IMR-90 (cell line): Measurements from ENCODE around the gene GTPBP10. TPM values are rescaled to one million over a fixed set of nuclear protein-coding genes. Genes with fewer than 3 reads are reported as not detected.

Source experiments
- ATAC-seq: fragments of 200-7000 bp; cut with Tn5 transposase; 2 replicates; pipeline ENCODE4 v1.9.1; 2020; ENCODE audit warnings: low read depth, mild to moderate bottlenecking, moderate library complexity
- BruUV-seq: library from RNA; stranded (reverse); fragments of 400-500 nt; replicated peaks from 2 replicates; lab custom pipeline; 2021; lab: Mats Ljungman, UMichigan
- CTCF ChIA-PET: fragments of 300-600 bp; formaldehyde crosslinking; extraction: SDS; loops from one replicate; lab custom pipeline; 2021; ENCODE audit warnings: antibody characterized with exemption; lab: Yijun Ruan, JAX
- POLR2A ChIA-PET: fragments of 300-600 bp; sonication (Branson Sonifier 250); formaldehyde crosslinking; loops from one replicate; lab custom pipeline; 2022; ENCODE audit warnings: antibody characterized with exemption; ENCODE audit not compliant: unreplicated experiment; lab: Charles Lee
- DNase-seq: peaks from one replicate; pipeline ENCODE4 v3.0.0; 2013
- H2AFZ ChIP-seq: replicated peaks from 2 replicates; pipeline ENCODE3; 2013; ENCODE audit warnings: low read length, mild to moderate bottlenecking; ENCODE audit not compliant: poor library complexity
- H2AK5ac ChIP-seq: 2 replicates; pipeline ENCODE4 v1.6.1; 2013; ENCODE audit warnings: low read depth, low read length, inconsistent platforms
- H2AK9ac ChIP-seq: replicated peaks from 2 replicates; pipeline ENCODE3; 2013; ENCODE audit warnings: mild to moderate bottlenecking, low read depth, low read length, moderate library complexity; ENCODE audit not compliant: poor library complexity
- H2BK120ac ChIP-seq: 2 replicates; pipeline ENCODE4 v1.6.1; 2013; ENCODE audit warnings: low read depth, low read length, inconsistent platforms
- H2BK15ac ChIP-seq: 3 replicates; pipeline ENCODE4 v1.6.1; 2013; ENCODE audit warnings: low read depth, low read length, inconsistent platforms
- H2BK20ac ChIP-seq: 2 replicates; pipeline ENCODE4 v1.6.1; 2013; ENCODE audit warnings: low read depth, mild to moderate bottlenecking, inconsistent platforms, low read length, moderate library complexity
- H2BK5ac ChIP-seq: 2 replicates; pipeline ENCODE4 v1.6.1; 2013; ENCODE audit warnings: mild to moderate bottlenecking, low read depth, low read length, inconsistent platforms; ENCODE audit not compliant: poor library complexity, severe bottlenecking
- H3K14ac ChIP-seq: replicated peaks from 2 replicates; pipeline ENCODE4 v1.6.1; 2013; ENCODE audit warnings: low read depth, low read length, inconsistent platforms
- H3K18ac ChIP-seq: 2 replicates; pipeline ENCODE4 v1.6.1; 2013; ENCODE audit warnings: low read depth, low read length, control low read depth
- H3K23ac ChIP-seq: 2 replicates; pipeline ENCODE4 v1.6.1; 2013; ENCODE audit warnings: low read depth, low read length, inconsistent platforms
- H3K27ac ChIP-seq: 2 replicates; pipeline ENCODE4 v1.5.1; 2013; ENCODE audit warnings: mild to moderate bottlenecking, control low read depth, low read length; ENCODE audit not compliant: insufficient read depth
- H3K27me3 ChIP-seq: 2 replicates; pipeline ENCODE4 v1.6.1; 2013; ENCODE audit warnings: low read length; ENCODE audit not compliant: control insufficient read depth, insufficient read depth
- H3K36me3 ChIP-seq: 2 replicates; pipeline ENCODE4 v1.6.1; 2013; ENCODE audit warnings: low read length, mixed read lengths; ENCODE audit not compliant: control insufficient read depth, insufficient read depth
- H3K4ac ChIP-seq: 2 replicates; pipeline ENCODE4 v1.6.1; 2013; ENCODE audit warnings: low read depth, low read length, inconsistent platforms
- H3K4me1 ChIP-seq: 2 replicates; pipeline ENCODE4 v1.6.1; 2013; ENCODE audit warnings: low read length, mixed read lengths; ENCODE audit not compliant: control insufficient read depth, insufficient read depth
- H3K4me2 ChIP-seq: 2 replicates; pipeline ENCODE4 v1.6.1; 2013; ENCODE audit warnings: low read depth, mild to moderate bottlenecking, control low read depth, low read length, moderate library complexity
- H3K4me3 ChIP-seq: 2 replicates; pipeline ENCODE4 v1.5.1; 2013; ENCODE audit warnings: low read depth, mild to moderate bottlenecking, control low read depth, low read length, moderate library complexity; ENCODE audit not compliant: insufficient read depth
- H3K56ac ChIP-seq: 2 replicates; pipeline ENCODE4 v1.6.1; 2013; ENCODE audit warnings: low read length, inconsistent platforms; ENCODE audit not compliant: insufficient read depth; ENCODE audit errors: extremely low read depth
- H3K79me1 ChIP-seq, 2 experiments: 2 replicates each; pipeline ENCODE4 v1.6.1; 2013; ENCODE audit warnings: low read length in 2 of 2, inconsistent platforms in 1 of 2, low read depth in 1 of 2
- H3K9ac ChIP-seq: 2 replicates; pipeline ENCODE4 v1.6.1; 2013; ENCODE audit warnings: low read depth, low read length, control low read depth
- H3K9me1 ChIP-seq: 2 replicates; pipeline ENCODE4 v1.6.1; 2013; ENCODE audit warnings: low read length, inconsistent platforms; ENCODE audit not compliant: insufficient read depth
- H3K9me3 ChIP-seq: 2 replicates; pipeline ENCODE4 v1.6.1; 2013; ENCODE audit warnings: low read length; ENCODE audit not compliant: control insufficient read depth, insufficient read depth
- H4K20me1 ChIP-seq: 2 replicates; pipeline ENCODE4 v1.6.1; 2013; ENCODE audit warnings: low read length, inconsistent platforms; ENCODE audit not compliant: insufficient read depth
- H4K5ac ChIP-seq: 2 replicates; pipeline ENCODE4 v1.6.1; 2013; ENCODE audit warnings: mild to moderate bottlenecking, low read depth, low read length, control low read depth
- H4K8ac ChIP-seq, 2 experiments: 2 replicates each; pipeline ENCODE4 v1.6.1; 2013; ENCODE audit warnings: low read depth in 2 of 2, low read length in 2 of 2, control low read depth in 1 of 2, inconsistent platforms in 1 of 2
- H4K91ac ChIP-seq: 2 replicates; pipeline ENCODE4 v1.6.1; 2013; ENCODE audit warnings: low read depth, low read length, inconsistent platforms; ENCODE audit not compliant: insufficient read depth
- BHLHE40 ChIP-seq: fragments of 150-350 bp; IDR thresholded peaks from 2 replicates; pipeline ENCODE4 v1.6.1; 2016; ENCODE audit warnings: mild to moderate bottlenecking, low read depth, low read length
- CEBPB ChIP-seq: IDR thresholded peaks from 2 replicates; pipeline ENCODE4 v1.6.1; 2012; ENCODE audit warnings: low read depth, low read length, improper control_type of control experiment
- CHD1 ChIP-seq: IDR thresholded peaks from 2 replicates; pipeline ENCODE4 v1.6.1; 2012; ENCODE audit warnings: low read depth, low read length, improper control_type of control experiment
- CTCF ChIP-seq: conservative IDR thresholded peaks from 2 replicates; pipeline ENCODE4 v1.5.1; 2012; ENCODE audit warnings: mild to moderate bottlenecking, low read depth, low read length, improper control_type of control experiment
- ELK1 ChIP-seq: fragments of 150-350 bp; IDR thresholded peaks from 2 replicates; pipeline ENCODE4 v1.6.1; 2016; ENCODE audit warnings: low read depth, mild to moderate bottlenecking, low read length, moderate library complexity, borderline replicate concordance
- MAFK ChIP-seq: IDR thresholded peaks from 2 replicates; pipeline ENCODE4 v1.6.1; 2012; ENCODE audit warnings: low read depth, low read length, improper control_type of control experiment
- MAZ ChIP-seq: IDR thresholded peaks from 2 replicates; pipeline ENCODE4 v1.6.1; 2012; ENCODE audit warnings: low read depth, mild to moderate bottlenecking, low read length, improper control_type of control experiment, moderate library complexity, borderline replicate concordance
- MXI1 ChIP-seq: IDR thresholded peaks from 2 replicates; pipeline ENCODE4 v1.6.1; 2012; ENCODE audit warnings: low read depth, mild to moderate bottlenecking, low read length, moderate library complexity, borderline replicate concordance
- POLR2A ChIP-seq: IDR thresholded peaks from 2 replicates; pipeline ENCODE4 v1.6.1; 2012; ENCODE audit warnings: mild to moderate bottlenecking, low read depth, low read length
- RAD21 ChIP-seq: IDR thresholded peaks from 2 replicates; pipeline ENCODE4 v1.6.1; 2012; ENCODE audit warnings: low read length, improper control_type of control experiment
- RCOR1 ChIP-seq: IDR thresholded peaks from 2 replicates; pipeline ENCODE4 v1.6.1; 2012; ENCODE audit warnings: mild to moderate bottlenecking, low read length, improper control_type of control experiment; ENCODE audit not compliant: insufficient replicate concordance
- RFX5 ChIP-seq: IDR thresholded peaks from 2 replicates; pipeline ENCODE4 v1.8.0; 2012; ENCODE audit warnings: low read depth, mild to moderate bottlenecking, low read length, moderate library complexity
- SMC3 ChIP-seq: fragments of 150-350 bp; IDR thresholded peaks from 2 replicates; pipeline ENCODE4 v1.6.1; 2016; ENCODE audit warnings: low read depth, mild to moderate bottlenecking, antibody characterized with exemption, low read length, moderate library complexity
- WGBS, 2 experiments: methylation state at CpG; one replicate each; pipeline versions ENCODE4 v1.1.5 to v1.1.7; 2013; ENCODE audit warnings: missing lambda C conversion rate in 2 of 2; ENCODE audit not compliant: insufficient read length in 1 of 2; ENCODE audit errors: extremely low coverage in 2 of 2; 5-methylcytosine and 5-hydroxymethylcytosine counted together
- dilution Hi-C: fragments of 300-500 bp; cut with HindIII; formaldehyde crosslinking; loops from one replicate; pipeline ENCODE4 v1.14.3; 2018; ENCODE audit warnings: low sequenced_read_pairs; ENCODE audit not compliant: unreplicated experiment
- in situ Hi-C: fragments of 300-500 bp; cut with MboI; formaldehyde crosslinking; loops from 3 replicates; pipeline ENCODE4 v1.14.3; 2019; ENCODE audit warnings: low sequenced_read_pairs, inconsistent platforms, mixed read lengths
- intact Hi-C: fragments of 100-400 bp; cut with micrococcal nuclease; formaldehyde crosslinking; loops from 2 replicates; pipeline ENCODE4 v1.10.0; 2022
- polyA plus RNA-seq, 3 experiments: library from polyadenylated mRNA; depleted of rRNA; stranded (reverse); fragments of >200 nt; gene quantifications; 2 replicates each; pipeline ENCODE4 v1.2.3, GENCODE V29; 2012; ENCODE audit warnings: low replicate concordance in 1 of 3
- total RNA-seq: library from RNA; depleted of rRNA; stranded (reverse); fragments of >200 nt; gene quantifications from 2 replicates; pipeline ENCODE4 v1.2.3, GENCODE V29; 2012
- TF ChIP-seq, protein P1 (sequence below): fragments of 150-350 bp; IDR thresholded peaks from 2 replicates; pipeline ENCODE4 v1.6.1; 2017; ENCODE audit warnings: mild to moderate bottlenecking, antibody characterized with exemption, low read length, low read depth

Gene GTPBP10
- total and polyA plus RNA-seq, 2 of the 4 experiments (the other 2 are of a cell fraction), result 11.5 to 12.8 TPM

- Histone ChIP-seq H2AK9ac (no peak overlapping the region), H3K14ac (no peak overlapping the region), H3K36me3 (no peaks in the 10 kb centered on the region), H2AFZ (no peak overlapping the region), H3K23ac (no peak overlapping the region), H3K9me3 (no peaks in the 10 kb centered on the region), H3K27ac (no peak overlapping the region), H2BK5ac (no peak overlapping the region), H4K8ac (no peak overlapping the region), H2AK5ac (no peak overlapping the region), H4K91ac (no peak overlapping the region), H3K9ac (no peak overlapping the region), H2BK120ac (no peak overlapping the region), H3K18ac (no peak overlapping the region), H4K20me1 (no peaks in the 10 kb centered on the region), H3K9me1 (no peaks in the 10 kb centered on the region), H3K4me1 (no peaks in the 10 kb centered on the region), H3K4me3 (no peak overlapping the region), H3K27me3 (no peaks in the 10 kb centered on the region), H3K4me2 (no peak overlapping the region), H4K5ac (no peak overlapping the region), H3K79me1 (no peaks in the 10 kb centered on the region), H3K4ac (no peak overlapping the region), H2BK15ac (no peak overlapping the region), H3K56ac (no peak overlapping the region), H2BK20ac (no peak overlapping the region)
- no TSS peak for BruUV-seq
- no peak for ATAC-seq
- dilution Hi-C loops (no loop called here), in situ Hi-C loops (loop anchor here (25.0 kb wide), 1 partner anchor 1516 kb away; the partner anchor contains the start of gene TEX47), intact Hi-C loops (no loop called here)
- ChIA-PET CTCF (interaction anchor here (1.7 kb wide), 1 partner anchor 9 kb away, joined by 7 read pairs; no protein-coding TSS in a partner anchor), POLR2A (no interaction called here)
- WGBS, 2 experiments, result no CpG with 5 or more reads among the region's 1 CpG
- DNase-seq, result no peak
- no peak for TF ChIP-seq MAZ
- TF ChIP-seq RAD21, result no peak
- TF ChIP-seq CHD1, result no peak
- TF ChIP-seq, protein P1, sequence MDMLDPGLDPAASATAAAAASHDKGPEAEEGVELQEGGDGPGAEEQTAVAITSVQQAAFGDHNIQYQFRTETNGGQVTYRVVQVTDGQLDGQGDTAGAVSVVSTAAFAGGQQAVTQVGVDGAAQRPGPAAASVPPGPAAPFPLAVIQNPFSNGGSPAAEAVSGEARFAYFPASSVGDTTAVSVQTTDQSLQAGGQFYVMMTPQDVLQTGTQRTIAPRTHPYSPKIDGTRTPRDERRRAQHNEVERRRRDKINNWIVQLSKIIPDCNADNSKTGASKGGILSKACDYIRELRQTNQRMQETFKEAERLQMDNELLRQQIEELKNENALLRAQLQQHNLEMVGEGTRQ, result no peak
- TF ChIP-seq RCOR1, result no peak
- no peak for TF ChIP-seq SMC3
- TF ChIP-seq RFX5, result no peak
- no peak for TF ChIP-seq MXI1
- TF ChIP-seq BHLHE40, result no peak
- TF ChIP-seq CTCF, result no peak
- no peak for TF ChIP-seq CEBPB
- TF ChIP-seq ELK1, result no peak
- no peak for TF ChIP-seq POLR2A
- no peak for TF ChIP-seq MAFK
Measured at GRCh38 chr7:90303241-90303640, 43.3 kb upstream of the GTPBP10 start.
